Stimulated activated CD8-positive, alpha-beta memory T cell treated with anti-CD3 and anti-CD28 coated beads, Interleukin-15, amount 100 ng/mL, for 4 hours (primary cell): ENCODE results near the gene NOSTRIN.
"Not testable (repeated sequence)": the region's sequence is repeated elsewhere in the genome, so short reads cannot be mapped to it uniquely, and the experiment has no call there.

Experiments used
- DNase-seq, 2 donors: peaks; one replicate each; pipeline ENCODE4 v3.0.0-alpha.2; 2020; ENCODE audit warnings: low read depth in 2 of 2

The NOSTRIN gene

GRCh38 chr2:168801961-168802858 is at the start of gene NOSTRIN:
Gene NOSTRIN, plus strand, starts transcription at chr2:168802637. Its CDS starts 10 bp downstream, at chr2:168802647.
- DNase-seq, result no peak

GRCh38 chr2:168753765-168754329 is 48.6 kb upstream of the NOSTRIN start:
- no peak for DNase-seq

GRCh38 chr2:168757223-168757622 is 45.2 kb upstream of the NOSTRIN start:
- no peak for DNase-seq

- DNase-seq, result no peak
These were observed 43.2 kb upstream of the NOSTRIN start for GRCh38 chr2:168758970-168759820.

GRCh38 chr2:168765401-168765800 is 37.0 kb upstream of the NOSTRIN start:
- no peak for DNase-seq

- no peak for DNase-seq
These were observed 35.8 kb upstream of the NOSTRIN start for GRCh38 chr2:168766600-168766999.

- DNase-seq, result no peak
These were observed 35.2 kb upstream of the NOSTRIN start for GRCh38 chr2:168767258-168767657.

GRCh38 chr2:168768357-168768756 is 34.1 kb upstream of the NOSTRIN start:
- not testable (repeated sequence) for DNase-seq

GRCh38 chr2:168770796-168771195 is 31.6 kb upstream of the NOSTRIN start:
- no peak for DNase-seq

- no peak for DNase-seq
These were observed 29.7 kb upstream of the NOSTRIN start for GRCh38 chr2:168772704-168773103.

GRCh38 chr2:168773128-168773527 is 29.3 kb upstream of the NOSTRIN start:
- DNase-seq, result no peak

- DNase-seq, result no peak
These were observed 28.5 kb upstream of the NOSTRIN start for GRCh38 chr2:168773719-168774521.

- no peak for DNase-seq
These were observed 26.6 kb upstream of the NOSTRIN start for GRCh38 chr2:168775837-168776236.

GRCh38 chr2:168780669-168781071 is 21.8 kb upstream of the NOSTRIN start:
- no peak for DNase-seq

- no peak for DNase-seq
These were observed 21.1 kb upstream of the NOSTRIN start for GRCh38 chr2:168781191-168781817.

GRCh38 chr2:168782271-168782670 is 20.2 kb upstream of the NOSTRIN start:
- DNase-seq, result no peak

- no peak for DNase-seq
These were observed 17.4 kb upstream of the NOSTRIN start for GRCh38 chr2:168784993-168785392.

GRCh38 chr2:168787098-168787781 is 15.2 kb upstream of the NOSTRIN start:
- no peak for DNase-seq

- no peak for DNase-seq
These were observed 14.6 kb upstream of the NOSTRIN start for GRCh38 chr2:168787782-168788376.

GRCh38 chr2:168789776-168790175 is 12.7 kb upstream of the NOSTRIN start:
- no peak for DNase-seq
